ENCODE results near the gene KCNA2. TPM values are rescaled to one million over a fixed set of nuclear protein-coding genes. Genes with fewer than 3 reads are reported as not detected.

The KCNA2 gene
- total and polyA plus RNA-seq, 10 donors = 0.09 to 2.6 (median 1.2) TPM

Other genes starting within 250 kb of the KCNA2 start
- 1 to 10 TPM; 2.0 to 6.9 (median 5.4) TPM for gene SLC16A4, start 215.3 kb downstream of the KCNA2 start, total RNA-seq
- 1 to 10 TPM; 1.5 to 3.3 (median 2.7) TPM for gene SLC16A4, start 215.3 kb downstream of the KCNA2 start, polyA plus RNA-seq
- gene LAMTOR5, start 198.7 kb downstream of the KCNA2 start, total RNA-seq = 100 to 1,000 TPM in 1 of 7 donors, 10 to 100 TPM in 6; 49.6 to 115 (median 83.3) TPM
- gene LAMTOR5, start 198.7 kb downstream of the KCNA2 start, polyA plus RNA-seq = 100 to 1,000 TPM; 261 to 340 (median 296) TPM
- 1 to 10 TPM in 1 of 7 donors, under 1 TPM in 4, not detected in 2; 0.20 to 1.1 (median 0.51) TPM for gene PROK1, start 155.2 kb downstream of the KCNA2 start, total RNA-seq
- gene PROK1, start 155.2 kb downstream of the KCNA2 start, polyA plus RNA-seq = 1 to 10 TPM in 1 of 3 donors, under 1 TPM in 1, not detected in 1; 0.07 to 2.5 TPM
- gene KCNA10, start 87.2 kb downstream of the KCNA2 start, total RNA-seq = under 1 TPM in 1 of 7 donors, not detected in 6; 0.28 TPM
- gene KCNA10, start 87.2 kb downstream of the KCNA2 start, polyA plus RNA-seq = not detected
- 10 to 100 TPM; 20.4 to 45.8 (median 28.4) TPM for gene KCNA3, start 68.6 kb upstream of the KCNA2 start, total RNA-seq
- 1 to 10 TPM in 1 of 3 donors, under 1 TPM in 2; 0.30 to 1.4 (median 0.96) TPM for gene KCNA3, start 68.6 kb upstream of the KCNA2 start, polyA plus RNA-seq